ENCODE results near the gene NLRC5.

Gene NLRC5

DNA sequence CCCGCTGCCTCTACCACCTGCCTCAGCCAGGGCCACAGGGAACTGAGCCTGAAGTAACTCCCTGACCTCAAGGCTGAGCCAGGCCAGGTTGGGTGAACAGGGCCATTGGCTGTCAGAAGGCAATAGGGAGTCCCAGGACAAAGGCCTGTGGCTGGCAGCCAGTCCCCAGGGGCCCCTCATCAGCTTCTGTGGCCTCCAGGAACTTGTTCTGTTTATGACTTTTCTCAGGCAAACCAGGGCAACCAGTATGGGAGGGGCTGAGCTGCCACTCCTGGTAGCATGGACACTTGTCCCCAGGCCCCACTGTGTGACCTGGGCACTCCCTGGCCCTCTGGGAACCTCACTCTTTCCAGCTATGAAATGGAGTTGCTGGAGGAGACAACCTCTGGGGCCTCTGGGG, 143.1 kb downstream of the NLRC5 start:
- DNase-seq = no peak

DNA sequence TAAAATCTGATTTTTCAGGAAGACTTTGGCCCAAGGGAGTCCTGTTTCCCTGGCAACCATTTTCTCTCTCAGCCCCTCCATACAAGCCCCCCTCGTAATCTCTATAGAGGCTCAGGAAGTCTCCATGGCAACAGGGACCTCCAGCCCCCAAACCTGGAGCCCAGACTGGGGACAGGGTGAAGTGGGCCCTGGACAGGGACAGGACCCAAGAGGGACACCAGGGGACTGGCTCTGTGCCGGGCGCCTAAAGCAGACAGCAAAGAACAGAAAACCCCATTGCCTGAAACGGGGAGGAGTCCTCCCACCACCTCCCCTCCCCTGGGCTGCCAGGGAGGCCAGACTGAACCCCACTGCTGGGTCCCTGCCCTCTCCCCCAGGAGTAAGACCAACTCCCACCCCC, 143.7 kb downstream of the NLRC5 start:
- DNase-seq = no peak

Data from CD4-positive, alpha-beta T cell treated with Interleukin-21 for 1 hour (primary cell).